HUDEP-2 (cell line): Measurements from ENCODE around the gene GRM3.
A peak's percentile ranks its signal among the peaks of the same experiment; 100 is the strongest.

Experiments used
- DNase-seq, 76 experiments: peaks; one replicate each; lab custom pipeline; 2025; ENCODE audit not compliant: unreplicated experiment in 76 of 76; lab: John Stamatoyannopoulos, UW

The GRM3 gene

GRCh38 chr7:86884152-86884551, 240.4 kb downstream of the GRM3 start:
- DNase-seq, result no peak

- DNase-seq, result no peak
These were observed 245.8 kb downstream of the GRM3 start for GRCh38 chr7:86889501-86889900.

- DNase-seq, result no peak
These were observed 254.5 kb downstream of the GRM3 start for GRCh38 chr7:86898171-86898570.

GRCh38 chr7:86900886-86901285, 257.2 kb downstream of the GRM3 start:
- DNase-seq, result no peak

- DNase-seq, result peak in 6 of 76 experiments; percentile 2 to 25 (median 8)
These were observed 261.5 kb downstream of the GRM3 start for GRCh38 chr7:86904949-86905834.

GRCh38 chr7:86908948-86909347, 265.2 kb downstream of the GRM3 start:
- DNase-seq, result peak in 1 of 76 experiments; percentile 1

- no peak for DNase-seq
These were observed 267.9 kb downstream of the GRM3 start for GRCh38 chr7:86911659-86912058.

- DNase-seq, result no peak
These were observed 270.0 kb downstream of the GRM3 start for GRCh38 chr7:86913709-86914108.
